ENCODE results near the gene SLC25A53. TPM values are rescaled to one million over a fixed set of nuclear protein-coding genes. Genes with fewer than 3 reads are reported as not detected.

SLC25A53 gene
- 8.7 and 12.5 TPM in 2 replicates for total RNA-seq

- DNase-seq (ENCODE audit: low read depth, low spot score) = peak; percentile 37
Observed at GRCh38 chrX:104156630-104157529, at the start of gene SLC25A53. TSS of gene SLC25A53 (minus strand) at chrX:104157009. CDS start at chrX:104105257, 51,752 bp downstream.

GRCh38 chrX:104205548-104205947 is 48.7 kb upstream of the SLC25A53 start:
- DNase-seq (ENCODE audit: low read depth, low spot score) = no peak

- DNase-seq (ENCODE audit: low read depth, low spot score) = no peak
Observed at GRCh38 chrX:104195489-104196084, 38.8 kb upstream of the SLC25A53 start.

- no peak for DNase-seq (ENCODE audit: low read depth, low spot score)
Observed at GRCh38 chrX:104195013-104195412, 38.2 kb upstream of the SLC25A53 start.

GRCh38 chrX:104193485-104193884 is 36.7 kb upstream of the SLC25A53 start:
- no peak for DNase-seq (ENCODE audit: low read depth, low spot score)

- no peak for DNase-seq (ENCODE audit: low read depth, low spot score)
Observed at GRCh38 chrX:104189837-104190236, 33.0 kb upstream of the SLC25A53 start.

GRCh38 chrX:104187931-104188330 is 31.1 kb upstream of the SLC25A53 start:
- no peak for DNase-seq (ENCODE audit: low read depth, low spot score)

GRCh38 chrX:104183685-104184084 is 26.9 kb upstream of the SLC25A53 start:
- no peak for DNase-seq (ENCODE audit: low read depth, low spot score)

GRCh38 chrX:104173841-104174240 is 17.0 kb upstream of the SLC25A53 start:
- DNase-seq (ENCODE audit: low read depth, low spot score) = no peak

- no peak for DNase-seq (ENCODE audit: low read depth, low spot score)
Observed at GRCh38 chrX:104172788-104173187, 16.0 kb upstream of the SLC25A53 start.

- no peak for DNase-seq (ENCODE audit: low read depth, low spot score)
Observed at GRCh38 chrX:104172121-104172520, 15.3 kb upstream of the SLC25A53 start.

GRCh38 chrX:104168127-104168526 is 11.3 kb upstream of the SLC25A53 start:
- DNase-seq (ENCODE audit: low read depth, low spot score) = no peak

GRCh38 chrX:104166735-104167436 is 10.1 kb upstream of the SLC25A53 start:
- DNase-seq (ENCODE audit: low read depth, low spot score) = no peak

GRCh38 chrX:104165894-104166734 is 9.3 kb upstream of the SLC25A53 start, which contains the start of gene FAM199X:
TSS of gene FAM199X (plus strand) at chrX:104166453. CDS start at chrX:104166786, 333 bp downstream.
- peak; percentile 48 for DNase-seq (ENCODE audit: low read depth, low spot score)

- no peak for DNase-seq (ENCODE audit: low read depth, low spot score)
Observed at GRCh38 chrX:104151037-104151436, 5.8 kb downstream of the SLC25A53 start.

GRCh38 chrX:104141087-104141760 is 15.6 kb downstream of the SLC25A53 start:
- no peak for DNase-seq (ENCODE audit: low read depth, low spot score)

- DNase-seq (ENCODE audit: low read depth, low spot score) = no peak
Observed at GRCh38 chrX:104137496-104137895, 19.3 kb downstream of the SLC25A53 start.

GRCh38 chrX:104136241-104137019 is 20.4 kb downstream of the SLC25A53 start:
- DNase-seq (ENCODE audit: low read depth, low spot score) = peak; percentile 63

GRCh38 chrX:104135677-104136076 is 21.1 kb downstream of the SLC25A53 start:
- no peak for DNase-seq (ENCODE audit: low read depth, low spot score)

Measured in pulmonary artery endothelial cell (primary cell).